Brain microvascular endothelial cell (primary cell): ENCODE measurements around the gene UGGT2.
"Not testable (repeated sequence)": the region's sequence is repeated elsewhere in the genome, so short reads cannot be mapped to it uniquely, and the experiment has no call there.

Experiments used
- DNase-seq: peaks from one replicate; pipeline ENCODE4 v3.0.0-alpha.2; 2020
- H3K27ac ChIP-seq: fragments of 250-450 bp; sonication (Bioruptor Pico); 2 replicates; pipeline ENCODE4 v1.5.1; 2020; ENCODE audit warnings: mild to moderate bottlenecking, moderate library complexity
- H3K27me3 ChIP-seq: fragments of 250-450 bp; sonication (Bioruptor Pico); replicated peaks from 2 replicates; pipeline ENCODE4 v1.5.1; 2020; ENCODE audit warnings: mild to moderate bottlenecking
- H3K36me3 ChIP-seq: fragments of 250-450 bp; sonication (Bioruptor Pico); replicated peaks from 2 replicates; pipeline ENCODE4 v1.5.1; 2020; ENCODE audit warnings: mild to moderate bottlenecking
- H3K4me3 ChIP-seq: 2 replicates; pipeline ENCODE4 v1.5.1; 2011; ENCODE audit warnings: low read depth, mild to moderate bottlenecking, control low read depth, low read length, moderate library complexity
- CTCF ChIP-seq: IDR thresholded peaks from 2 replicates; pipeline ENCODE4 v1.5.1; 2011; ENCODE audit warnings: low read depth, mild to moderate bottlenecking, moderate library complexity, low read length, control low read depth, inconsistent platforms; ENCODE audit errors: missing control alignments
- in situ Hi-C: cut with HindIII; loops from 2 replicates; pipeline ENCODE4 v1.10.0; 2017; ENCODE audit warnings: low sequenced_read_pairs, low pct_ligation_motif_present

The UGGT2 gene

GRCh38 chr13:95783747-95784146, 269.5 kb downstream of the UGGT2 start:
- in situ Hi-C loops, result no loop called here
- peak overlapping the region; percentile 37 for H3K27ac ChIP-seq

DNA sequence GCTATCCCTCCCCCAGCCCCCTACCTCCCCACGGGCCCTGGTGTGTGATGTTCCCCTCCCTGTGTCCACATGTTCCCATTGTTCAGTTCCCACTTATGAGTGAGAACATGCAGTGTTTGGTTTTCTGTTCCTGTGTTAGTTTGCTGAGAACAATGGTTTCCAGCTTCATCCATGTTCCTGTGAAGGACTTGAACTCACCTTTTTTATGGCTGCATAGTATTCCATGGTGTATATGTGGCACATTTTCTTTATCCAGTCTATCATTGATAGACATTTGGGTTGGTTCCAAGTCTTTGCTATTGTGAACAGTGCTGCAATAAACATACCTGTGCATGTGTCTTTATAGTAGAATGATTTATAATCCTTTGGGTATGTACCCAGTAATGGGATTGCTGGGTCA, 271.3 kb downstream of the UGGT2 start:
- H3K36me3 ChIP-seq, in situ Hi-C loops, H3K4me3 ChIP-seq: not testable (repeated sequence)

More at GRCh38 chr13:95783747-95784146, 269.5 kb downstream of the UGGT2 start:
- DNase-seq, result no peak
- no peak for TF ChIP-seq CTCF
- Histone ChIP-seq H3K27me3 (no peaks in the 10 kb centered on the region), H3K36me3 (no peaks in the 10 kb centered on the region), H3K4me3 (no peak overlapping the region)

GRCh38 chr13:95781016-95781415, 272.2 kb downstream of the UGGT2 start:
- no peak for TF ChIP-seq CTCF
- Histone ChIP-seq H3K36me3 (no peaks in the 10 kb centered on the region), H3K27ac (no peak overlapping the region), H3K27me3 (no peaks in the 10 kb centered on the region), H3K4me3 (no peak overlapping the region)
- no peak for DNase-seq
- in situ Hi-C loops, result no loop called here

More for the DNA sequence above, 271.3 kb downstream of the UGGT2 start:
- H3K27me3 ChIP-seq, H3K27ac ChIP-seq, DNase-seq: not testable (repeated sequence)

- no peak for DNase-seq
- Histone ChIP-seq H3K27me3 (no peaks in the 10 kb centered on the region), H3K4me3 (no peak overlapping the region), H3K27ac (no peak overlapping the region), H3K36me3 (no peaks in the 10 kb centered on the region)
- TF ChIP-seq CTCF, result no peak
- in situ Hi-C loops, result no loop called here
These were observed 273.7 kb downstream of the UGGT2 start for GRCh38 chr13:95779522-95779921.

GRCh38 chr13:95771905-95772304, 281.3 kb downstream of the UGGT2 start:
- Histone ChIP-seq H3K4me3 (no peak overlapping the region), H3K27me3 (no peaks in the 10 kb centered on the region), H3K36me3 (peaks cover 2% of the 10 kb centered on the region), H3K27ac (no peak overlapping the region)
- no peak for DNase-seq
- in situ Hi-C loops, result no loop called here
- TF ChIP-seq CTCF, result no peak

DNA sequence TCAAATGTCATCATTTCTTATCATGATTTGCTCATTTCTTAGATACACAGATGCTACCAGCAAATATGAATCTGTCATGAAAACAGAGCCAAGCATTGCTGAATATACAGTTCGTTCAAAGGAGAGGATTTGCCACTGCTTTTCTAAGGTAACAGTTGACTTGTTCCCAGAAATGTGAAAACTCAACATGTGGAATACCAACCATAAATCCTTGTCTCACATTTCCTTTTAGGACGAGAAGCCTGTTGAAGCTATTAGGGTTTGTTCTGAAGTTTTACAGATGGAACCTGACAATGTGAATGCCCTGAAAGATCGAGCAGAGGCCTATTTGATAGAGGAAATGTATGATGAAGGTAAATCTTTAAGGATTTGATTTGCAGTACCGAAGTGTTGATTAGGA, 289.6 kb downstream of the UGGT2 start:
- in situ Hi-C loops, result no loop called here
- DNase-seq, result no peak
- no peak for TF ChIP-seq CTCF

GRCh38 chr13:95762626-95763025, 290.6 kb downstream of the UGGT2 start:
- DNase-seq, H3K36me3 ChIP-seq, H3K27ac ChIP-seq, H3K4me3 ChIP-seq, in situ Hi-C loops, H3K27me3 ChIP-seq: not testable (repeated sequence)

More for the DNA sequence above, 289.6 kb downstream of the UGGT2 start:
- no peak overlapping the region for H3K4me3 ChIP-seq
- no peaks in the 10 kb centered on the region for H3K27me3 ChIP-seq
- no peak overlapping the region for H3K27ac ChIP-seq
- peaks cover 5% of the 10 kb centered on the region for H3K36me3 ChIP-seq
